SHP77 (cell line): ENCODE data around the gene UBE2H.

Source experiments
- DNase-seq, 2 experiments: peaks; one replicate each; lab custom pipeline; 2025; lab: John Stamatoyannopoulos, UW

Gene UBE2H

DNA sequence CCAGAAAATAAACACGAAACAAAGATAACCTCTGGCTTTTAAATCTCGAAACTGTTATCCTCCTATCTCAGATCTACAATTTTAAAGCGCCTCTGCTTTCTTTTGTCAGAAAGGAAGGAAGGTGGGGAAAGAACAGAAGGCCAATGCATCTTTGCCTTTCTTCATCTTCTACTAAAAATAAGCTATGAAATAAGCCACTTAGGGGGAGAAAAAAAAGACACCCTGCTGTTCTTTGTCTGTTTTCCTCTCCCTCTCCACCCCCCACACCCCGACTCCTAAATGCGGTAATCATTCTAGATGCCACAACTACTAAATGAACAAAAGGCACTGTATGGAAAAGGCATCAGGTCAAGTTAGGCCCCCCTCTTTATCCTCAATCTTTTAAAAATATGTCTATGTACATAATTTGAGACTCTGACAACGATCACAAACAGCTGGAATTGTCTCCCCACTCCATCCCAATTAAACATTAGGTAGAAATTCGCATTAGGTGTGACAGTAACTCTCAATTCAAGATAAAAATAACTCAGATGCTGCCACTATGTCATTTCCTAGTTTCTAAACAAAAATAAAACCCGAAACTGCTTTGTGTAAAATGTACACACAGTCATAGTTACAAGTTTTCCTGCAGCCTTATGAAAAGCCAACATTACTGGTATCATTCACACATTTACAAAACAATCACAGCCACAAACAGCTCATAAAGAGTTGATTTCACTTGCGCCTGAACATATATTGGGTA, 2.4 kb downstream of the UBE2H start:
- no peak for DNase-seq

- no peak for DNase-seq
Observed at GRCh38 chr7:129949292-129950133, 3.2 kb downstream of the UBE2H start.

DNA sequence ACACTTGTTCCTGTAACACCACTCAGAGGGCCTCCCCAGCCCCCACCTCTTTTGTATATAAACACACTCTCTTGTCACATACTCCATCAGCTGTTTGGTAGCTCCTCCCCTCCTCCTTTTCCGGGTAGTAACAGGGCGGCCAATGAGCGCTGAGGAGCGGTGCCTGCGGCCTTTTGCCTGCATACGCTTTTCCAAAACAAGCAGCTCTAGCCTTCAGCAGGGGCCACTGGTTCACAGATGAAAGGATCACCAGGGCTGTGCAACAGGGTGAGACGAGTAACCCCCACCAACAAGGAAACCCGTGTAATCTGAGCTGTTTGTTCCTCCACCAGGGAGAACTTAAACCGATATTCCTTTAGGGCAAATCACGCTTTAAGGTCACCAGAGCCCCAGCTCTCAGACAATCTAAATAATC, 3.9 kb downstream of the UBE2H start:
- peak; percentile 89 to 94 for DNase-seq

GRCh38 chr7:129948338-129948737, 4.4 kb downstream of the UBE2H start:
- no peak for DNase-seq

DNA sequence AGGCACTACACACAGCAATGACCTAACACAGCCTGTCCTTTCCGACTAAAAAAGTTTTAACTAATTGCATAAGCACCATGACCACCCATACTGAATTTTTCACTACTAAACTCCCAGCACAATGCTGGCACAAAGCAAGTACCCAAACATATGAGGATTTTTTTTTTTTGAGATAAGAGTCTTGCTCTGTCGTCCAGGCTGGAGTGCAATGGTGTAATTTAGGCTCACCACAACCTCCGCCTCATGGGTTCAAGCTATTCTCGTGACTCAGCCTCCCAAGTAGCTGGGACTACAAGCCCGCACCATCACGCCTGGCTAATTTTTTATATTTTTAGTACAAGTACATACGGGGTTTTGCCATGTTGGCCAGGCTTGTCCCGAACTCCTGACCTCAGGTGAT, 5.1 kb downstream of the UBE2H start:
- DNase-seq, result no peak

GRCh38 chr7:129947049-129947448, 5.7 kb downstream of the UBE2H start:
- no peak for DNase-seq

DNA sequence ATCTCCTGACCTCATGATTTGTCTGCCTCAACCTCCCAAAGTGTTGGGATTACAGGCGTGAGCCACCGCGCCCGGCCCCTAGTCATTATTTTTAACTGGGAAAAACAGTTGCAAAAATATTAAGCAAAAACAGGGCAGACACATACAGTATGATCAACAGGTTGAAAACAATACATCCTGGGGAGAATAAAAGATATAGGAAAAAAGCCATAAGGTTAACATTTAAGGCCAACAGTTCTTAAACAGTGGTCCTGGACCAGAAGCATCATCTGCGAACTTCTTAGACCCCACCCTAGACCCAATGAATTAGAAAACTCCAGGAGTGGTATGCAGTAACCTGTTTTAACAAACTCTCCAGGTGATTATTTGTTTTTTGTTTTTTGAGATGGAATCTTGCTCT, 6.5 kb downstream of the UBE2H start:
- no peak for DNase-seq

- no peak for DNase-seq
Observed at GRCh38 chr7:129943352-129943751, 9.4 kb downstream of the UBE2H start.

DNA sequence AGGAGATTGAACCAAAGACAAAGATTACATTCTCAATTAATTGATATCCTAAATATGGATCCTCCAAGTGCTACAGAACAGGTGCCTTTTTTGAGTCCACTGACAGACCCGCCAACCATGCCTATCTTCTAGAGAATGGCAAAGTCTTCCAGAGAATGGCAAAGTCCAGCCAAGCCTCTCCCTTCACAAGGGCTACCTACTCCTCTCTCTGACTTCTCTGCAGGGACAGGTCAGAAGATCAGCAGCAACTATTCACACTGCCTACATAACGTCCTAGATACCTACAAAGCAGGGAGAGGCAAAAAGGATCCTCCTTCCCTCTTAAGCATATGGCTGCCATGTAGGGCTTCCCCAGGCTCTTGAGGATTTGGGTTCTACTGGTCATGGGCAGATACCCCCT, 12.4 kb downstream of the UBE2H start:
- no peak for DNase-seq

GRCh38 chr7:129939881-129940280, 12.9 kb downstream of the UBE2H start:
- no peak for DNase-seq

DNA sequence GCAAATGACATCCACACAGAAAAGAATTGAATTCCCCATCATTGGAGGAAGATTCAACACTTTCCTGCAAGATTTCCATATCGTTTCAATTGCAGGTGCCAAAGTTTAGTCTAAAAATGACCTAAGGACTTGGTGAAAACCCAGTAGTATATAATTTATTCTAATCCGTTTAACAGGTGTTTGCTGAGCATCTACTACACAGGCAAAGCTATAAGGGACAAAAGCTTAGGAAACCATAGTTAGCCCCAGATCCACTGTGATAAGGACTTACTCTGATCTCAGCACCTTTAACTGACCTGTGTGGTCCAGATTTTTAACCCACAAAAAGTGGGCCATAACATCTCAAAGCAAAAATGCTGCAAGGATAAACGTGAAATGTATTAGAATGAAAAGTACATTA, 19.1 kb downstream of the UBE2H start:
- DNase-seq, result no peak

DNA sequence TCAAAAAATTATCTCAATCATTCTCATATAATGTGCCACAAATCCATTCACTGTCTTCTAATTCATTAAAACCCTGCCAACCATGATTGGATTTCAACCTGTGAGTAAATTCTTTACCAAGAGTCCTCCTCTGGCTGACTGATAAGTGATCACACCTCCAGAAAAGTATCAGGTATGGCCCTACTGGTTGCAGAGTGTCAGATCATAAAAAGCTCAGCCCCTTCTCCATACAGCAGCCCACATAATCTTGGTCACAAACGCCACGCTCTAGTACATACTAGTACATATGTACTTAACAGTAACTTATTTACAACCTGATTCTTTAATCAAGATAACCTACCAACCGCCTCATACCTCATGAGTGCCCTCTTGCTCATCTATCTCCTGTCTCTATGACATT, 26.1 kb downstream of the UBE2H start:
- no peak for DNase-seq

- no peak for DNase-seq
Observed at GRCh38 chr7:129925416-129926002, 27.3 kb downstream of the UBE2H start.

DNA sequence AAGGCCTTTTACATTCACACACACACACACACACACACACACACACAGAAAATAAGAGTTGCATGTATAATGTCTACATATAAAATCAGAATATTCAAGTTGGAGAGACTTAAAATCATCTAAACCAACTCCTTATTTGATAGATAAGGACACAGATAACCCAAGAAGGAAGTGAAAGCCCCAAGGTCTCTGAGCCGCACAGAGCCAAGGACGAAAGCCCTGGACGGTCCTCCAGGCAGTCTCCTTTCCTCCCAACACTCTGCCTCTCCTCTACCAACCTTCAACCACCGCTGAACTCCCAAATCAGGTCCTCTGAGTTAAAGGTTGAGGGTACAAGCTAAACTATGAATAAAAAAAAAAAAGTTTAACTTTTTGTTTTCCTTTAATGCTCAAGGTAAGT, 28.2 kb downstream of the UBE2H start:
- no peak for DNase-seq

DNA sequence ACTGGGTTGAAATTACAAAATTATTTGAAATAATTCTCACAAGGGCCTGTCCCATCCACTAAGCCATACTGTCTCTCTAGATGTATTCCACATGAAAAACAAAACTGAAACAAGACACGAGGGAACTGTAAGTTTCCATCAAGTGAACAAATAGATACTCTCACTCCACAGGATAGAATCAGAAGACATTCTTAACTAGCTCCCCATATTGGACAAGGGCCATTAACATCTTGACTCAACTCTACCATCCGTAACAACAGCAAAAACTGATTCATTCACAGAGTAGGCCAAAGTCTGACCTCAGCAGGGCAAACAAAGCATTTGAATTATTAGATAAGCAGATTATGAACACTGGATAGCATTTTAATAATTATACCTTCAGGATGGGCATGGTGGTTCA, 29.1 kb downstream of the UBE2H start:
- DNase-seq, result no peak

- no peak for DNase-seq
Observed at GRCh38 chr7:129919492-129919891, 33.3 kb downstream of the UBE2H start.

GRCh38 chr7:129918922-129919321, 33.8 kb downstream of the UBE2H start:
- no peak for DNase-seq

GRCh38 chr7:129917934-129918333, 34.8 kb downstream of the UBE2H start:
- no peak for DNase-seq

GRCh38 chr7:129914536-129915272, 38.1 kb downstream of the UBE2H start:
- no peak for DNase-seq

DNA sequence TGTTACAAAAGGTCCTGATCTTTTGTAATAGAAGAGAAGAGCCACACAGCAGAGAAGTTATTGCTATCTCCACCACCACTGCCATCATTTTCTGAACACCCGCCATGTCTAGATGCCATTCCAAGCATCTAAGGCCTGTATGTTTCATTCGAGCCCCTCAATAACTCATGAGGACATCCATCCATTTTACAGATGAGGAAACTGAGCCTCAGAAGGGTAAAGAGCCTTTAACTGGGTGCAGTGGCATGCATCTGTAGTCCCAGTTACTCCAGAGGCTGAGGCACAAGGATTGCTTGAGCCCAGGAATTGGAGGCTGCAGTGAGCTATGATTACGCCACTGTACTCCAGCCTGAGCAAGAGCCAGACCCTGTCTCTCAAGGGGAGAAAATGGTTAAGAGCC, 39.3 kb downstream of the UBE2H start:
- DNase-seq, result no peak

DNA sequence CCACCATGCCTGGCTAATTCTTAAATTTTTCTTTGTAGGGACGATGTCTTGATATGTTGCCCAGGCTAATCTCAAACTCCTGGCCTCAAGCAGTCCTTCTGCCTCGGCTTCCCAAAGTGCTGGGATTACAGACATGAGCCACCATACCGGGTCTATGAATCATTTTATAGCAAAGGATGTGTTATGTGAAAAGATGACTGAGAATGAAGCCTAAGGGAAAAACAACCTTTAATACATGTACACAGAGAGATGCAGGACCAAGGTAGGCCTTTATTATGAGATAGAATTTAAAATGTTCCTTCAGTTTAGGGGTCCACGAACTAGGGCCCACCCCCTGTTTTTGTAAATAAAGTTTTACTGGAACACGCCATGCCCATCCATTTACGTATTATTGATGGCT, 41.0 kb downstream of the UBE2H start:
- no peak for DNase-seq

DNA sequence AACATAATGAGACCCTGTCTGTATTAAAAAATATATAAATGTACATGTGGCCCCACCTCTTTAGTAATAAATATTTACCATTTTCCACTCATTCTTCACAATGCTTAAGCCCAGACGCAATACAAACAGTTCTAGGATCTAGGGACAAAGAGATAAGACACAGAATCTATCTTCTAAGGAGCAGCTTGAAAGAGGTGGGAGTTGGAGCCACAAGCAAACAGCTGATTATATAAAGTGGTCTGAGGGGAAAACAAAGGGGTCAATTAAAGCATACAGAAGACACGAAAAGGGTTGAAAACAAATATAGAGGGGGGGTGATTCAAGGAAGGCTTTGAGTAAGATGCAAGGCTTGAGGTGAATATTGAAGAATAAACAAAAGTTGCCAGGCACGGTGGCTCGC, 43.1 kb downstream of the UBE2H start:
- DNase-seq, result no peak
